Peyer's patch (tissue), 4 donors: ENCODE data around the gene PRR35.
A peak's percentile ranks its signal among the peaks of the same experiment; 100 is the strongest.

Experiments used
- POLR2A ChIP-seq, 2 donors: fragments of 450-650 bp; IDR thresholded peaks; one replicate each; pipeline ENCODE4 v1.5.1; 2017; ENCODE audit warnings: antibody characterized with exemption in 2 of 2, mild to moderate bottlenecking in 2 of 2, moderate library complexity in 2 of 2
- TF ChIP-seq, protein P1 (sequence below), 6 experiments: fragments of 450-650 bp in 4 of 6; fragments of 200-600 bp in 2 of 6; sonication (generic) in 1 of 6; IDR thresholded peaks; one replicate each; pipeline ENCODE4 v1.5.1; 2017 to 2019; ENCODE audit warnings: antibody characterized with exemption in 6 of 6, mild to moderate bottlenecking in 3 of 6, moderate library complexity in 1 of 6

DNA sequence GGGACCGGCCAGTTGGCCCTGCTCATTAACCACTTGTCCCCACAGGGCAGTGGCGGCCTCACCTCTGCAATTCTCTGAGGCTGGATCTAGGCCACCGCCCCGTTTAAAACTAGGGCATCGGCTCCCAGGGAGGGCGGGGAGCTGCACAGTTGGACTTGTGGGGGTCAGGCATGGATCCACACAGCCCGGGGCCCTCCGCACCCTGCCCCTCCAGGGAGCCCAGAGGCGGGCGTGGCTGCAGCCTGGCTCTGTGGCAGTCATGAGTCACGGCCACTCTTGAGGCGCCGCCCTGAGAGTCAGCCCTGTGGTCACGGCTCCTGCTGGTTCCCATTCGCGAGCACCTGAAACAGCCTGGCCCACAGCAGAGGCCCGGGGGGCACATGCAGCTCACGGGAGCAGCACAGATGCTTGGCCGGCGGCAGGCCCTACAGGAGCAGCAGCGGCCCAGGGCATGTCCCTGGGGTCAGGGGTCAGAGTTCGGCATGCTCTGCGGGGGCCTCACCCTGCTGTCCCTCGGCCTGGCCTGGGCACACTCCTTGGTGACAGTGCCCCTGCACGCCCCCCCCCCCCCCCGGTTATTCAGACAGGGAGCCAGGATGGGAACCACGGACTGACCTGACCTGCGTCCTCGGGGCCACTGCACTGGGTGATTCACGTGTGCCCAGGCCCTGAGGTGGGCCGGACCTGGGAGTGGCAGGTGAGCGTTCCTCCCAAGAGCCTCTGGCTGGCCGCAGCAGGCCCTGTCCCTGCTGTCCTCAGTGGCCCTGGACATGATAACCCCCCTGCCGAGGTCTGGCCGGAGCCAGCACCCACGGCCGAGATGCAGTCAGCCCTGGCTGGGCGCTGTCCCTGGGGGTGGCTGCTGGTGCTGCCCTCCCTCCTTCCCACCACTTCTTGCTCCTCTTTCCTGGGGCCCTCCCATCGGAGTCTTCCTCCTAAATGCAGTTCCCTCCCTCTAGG is 24.5 kb upstream of the PRR35 start:
- TF ChIP-seq, protein P1, sequence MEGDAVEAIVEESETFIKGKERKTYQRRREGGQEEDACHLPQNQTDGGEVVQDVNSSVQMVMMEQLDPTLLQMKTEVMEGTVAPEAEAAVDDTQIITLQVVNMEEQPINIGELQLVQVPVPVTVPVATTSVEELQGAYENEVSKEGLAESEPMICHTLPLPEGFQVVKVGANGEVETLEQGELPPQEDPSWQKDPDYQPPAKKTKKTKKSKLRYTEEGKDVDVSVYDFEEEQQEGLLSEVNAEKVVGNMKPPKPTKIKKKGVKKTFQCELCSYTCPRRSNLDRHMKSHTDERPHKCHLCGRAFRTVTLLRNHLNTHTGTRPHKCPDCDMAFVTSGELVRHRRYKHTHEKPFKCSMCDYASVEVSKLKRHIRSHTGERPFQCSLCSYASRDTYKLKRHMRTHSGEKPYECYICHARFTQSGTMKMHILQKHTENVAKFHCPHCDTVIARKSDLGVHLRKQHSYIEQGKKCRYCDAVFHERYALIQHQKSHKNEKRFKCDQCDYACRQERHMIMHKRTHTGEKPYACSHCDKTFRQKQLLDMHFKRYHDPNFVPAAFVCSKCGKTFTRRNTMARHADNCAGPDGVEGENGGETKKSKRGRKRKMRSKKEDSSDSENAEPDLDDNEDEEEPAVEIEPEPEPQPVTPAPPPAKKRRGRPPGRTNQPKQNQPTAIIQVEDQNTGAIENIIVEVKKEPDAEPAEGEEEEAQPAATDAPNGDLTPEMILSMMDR (IDR thresholded peaks at IDR 0.05) = peak in 1 of 6 experiments; percentile 38
- peak in 1 of 2 donors; percentile 74 for TF ChIP-seq POLR2A (IDR thresholded peaks at IDR 0.05)
